Transverse colon (tissue), 4 donors: ENCODE results near the gene LCK. TPM values are rescaled to one million over a fixed set of nuclear protein-coding genes. Genes with fewer than 3 reads are reported as not detected.

ENCODE experiments used
- DNase-seq: peaks from one replicate; pipeline ENCODE4 v3.0.0-alpha.2; 2019
- H3K27ac ChIP-seq, 4 donors: fragments of 200-600 bp; sonication (generic); 2 replicates each; pipeline ENCODE4 v1.5.1; 2016 to 2018; ENCODE audit warnings: inconsistent platforms in 4 of 4
- H3K27me3 ChIP-seq: fragments of 200-600 bp; sonication (generic); 2 replicates; pipeline ENCODE4 v1.5.1; 2017; ENCODE audit warnings: inconsistent platforms
- H3K36me3 ChIP-seq, 4 donors: fragments of 200-600 bp; sonication (generic); 2 replicates each; pipeline ENCODE4 v1.5.1; 2017 to 2019; ENCODE audit warnings: inconsistent platforms in 4 of 4
- H3K4me1 ChIP-seq, 4 donors: fragments of 200-600 bp; sonication (generic); 2 replicates each; pipeline ENCODE4 v1.5.1; 2017 to 2020; ENCODE audit warnings: inconsistent platforms in 4 of 4
- H3K4me3 ChIP-seq, 4 donors: fragments of 200-600 bp; sonication (generic); 1 replicate in 1 of 4; 2 replicates in 3 of 4; pipeline versions ENCODE4 v1.5.1 to v1.6.1; 2017 to 2019; ENCODE audit warnings: inconsistent platforms in 4 of 4
- H3K9me3 ChIP-seq, 2 donors: fragments of 200-600 bp; sonication (generic); 2 replicates each; pipeline ENCODE4 v1.5.1; 2017 to 2019; ENCODE audit warnings: inconsistent platforms in 2 of 2
- EP300 ChIP-seq: sonication (generic); formaldehyde crosslinking; IDR thresholded peaks from one replicate; pipeline ENCODE4 v1.6.1; 2017; ENCODE audit warnings: antibody characterized with exemption, low read depth
- POLR2A ChIP-seq: fragments of 450-650 bp; IDR thresholded peaks from one replicate; pipeline ENCODE4 v1.6.1; 2016; ENCODE audit warnings: antibody characterized with exemption, mild to moderate bottlenecking, moderate library complexity
- POLR2AphosphoS5 ChIP-seq, 3 donors: sonication (generic); formaldehyde crosslinking; IDR thresholded peaks; one replicate each; pipeline ENCODE4 v1.6.1; 2016; ENCODE audit warnings: antibody characterized with exemption in 3 of 3
- WGBS, 2 donors: methylation state at CpG; one replicate each; pipeline ENCODE4 v1.1.5; 2018; ENCODE audit warnings: low coverage in 1 of 2; 5-methylcytosine and 5-hydroxymethylcytosine counted together
- in situ Hi-C, 4 donors: fragments of 200-750 bp; cut with MboI; loops; one replicate each; pipeline versions ENCODE4 v1.15.0 to v1.15.1; 2017; ENCODE audit warnings: low sequenced_read_pairs in 3 of 4, low pct_ligation_motif_present in 1 of 4, low pct_unique_long_range_greater_than_20kb in 1 of 4
- intact Hi-C: fragments of 100-400 bp; cut with DNase I; formaldehyde crosslinking; loops from one replicate; pipeline ENCODE4 v1.15.1; 2023; ENCODE audit warnings: low total_unique reads
- total RNA-seq, 4 donors: library from RNA; depleted of rRNA; stranded (reverse); fragments of >200 nt; gene quantifications; one replicate each; pipeline ENCODE4 v1.1.0, GENCODE V29; 2016
- TF ChIP-seq, protein P1 (sequence below), 5 experiments: fragments of 200-600 bp in 3 of 5; fragments of 450-650 bp in 2 of 5; sonication (generic) in 3 of 5; IDR thresholded peaks; 1 replicate in 2 of 5; 2 replicates in 3 of 5; pipeline ENCODE4 v1.5.1; 2016 to 2017; ENCODE audit warnings: antibody characterized with exemption in 5 of 5, inconsistent platforms in 3 of 5, mild to moderate bottlenecking in 2 of 5, moderate library complexity in 1 of 5

Gene LCK
- total RNA-seq, 4 donors from 2014 or later, result 4.5 to 12.3 (median 8.7) TPM; not detected in 1

DNA sequence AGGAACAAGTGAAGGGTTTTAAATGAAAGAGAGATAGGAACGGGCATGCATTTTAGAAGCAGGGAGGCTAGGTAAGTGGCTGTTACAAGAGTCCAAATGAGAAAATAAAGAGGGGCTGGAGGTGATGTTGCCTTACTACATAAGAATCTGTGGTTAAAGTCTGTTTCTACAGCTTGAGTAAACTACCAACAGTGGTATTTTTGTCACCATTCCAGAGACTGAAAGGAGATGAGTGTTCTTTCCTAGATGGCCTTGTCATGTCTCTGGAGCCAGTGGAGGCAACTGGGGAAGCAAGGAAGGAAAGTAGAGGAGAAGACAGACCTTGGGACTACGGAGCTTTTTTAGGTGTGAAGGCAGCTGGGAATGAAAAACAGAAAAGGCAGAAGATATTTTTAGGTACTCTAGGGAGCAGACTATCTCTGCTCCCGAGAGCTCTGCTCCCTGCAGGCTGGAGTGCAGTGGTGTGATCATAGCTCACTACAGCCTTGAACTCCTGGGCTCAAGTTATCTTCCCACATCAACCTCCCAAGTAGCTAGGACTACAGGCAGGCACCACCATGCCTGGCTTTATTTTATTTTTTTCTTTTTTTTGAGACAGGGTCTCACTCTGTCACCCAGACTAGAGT lies 53.0 kb downstream of the LCK start:
- no peaks in the 10 kb centered on the region for H3K27me3 ChIP-seq
- WGBS, 2 donors, result 88 to 94% methylated on average over 3 of the region's 3 CpGs
- peaks cover 0 to 32% (median 14%) of the 10 kb centered on the region in 4 donors for H3K4me1 ChIP-seq
- intact Hi-C loops, result no loop called here
- TF ChIP-seq, protein P1, sequence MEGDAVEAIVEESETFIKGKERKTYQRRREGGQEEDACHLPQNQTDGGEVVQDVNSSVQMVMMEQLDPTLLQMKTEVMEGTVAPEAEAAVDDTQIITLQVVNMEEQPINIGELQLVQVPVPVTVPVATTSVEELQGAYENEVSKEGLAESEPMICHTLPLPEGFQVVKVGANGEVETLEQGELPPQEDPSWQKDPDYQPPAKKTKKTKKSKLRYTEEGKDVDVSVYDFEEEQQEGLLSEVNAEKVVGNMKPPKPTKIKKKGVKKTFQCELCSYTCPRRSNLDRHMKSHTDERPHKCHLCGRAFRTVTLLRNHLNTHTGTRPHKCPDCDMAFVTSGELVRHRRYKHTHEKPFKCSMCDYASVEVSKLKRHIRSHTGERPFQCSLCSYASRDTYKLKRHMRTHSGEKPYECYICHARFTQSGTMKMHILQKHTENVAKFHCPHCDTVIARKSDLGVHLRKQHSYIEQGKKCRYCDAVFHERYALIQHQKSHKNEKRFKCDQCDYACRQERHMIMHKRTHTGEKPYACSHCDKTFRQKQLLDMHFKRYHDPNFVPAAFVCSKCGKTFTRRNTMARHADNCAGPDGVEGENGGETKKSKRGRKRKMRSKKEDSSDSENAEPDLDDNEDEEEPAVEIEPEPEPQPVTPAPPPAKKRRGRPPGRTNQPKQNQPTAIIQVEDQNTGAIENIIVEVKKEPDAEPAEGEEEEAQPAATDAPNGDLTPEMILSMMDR (IDR thresholded peaks at IDR 0.05), result no peak
- TF ChIP-seq EP300 (no peak), POLR2A (no peak), POLR2AphosphoS5 (IDR thresholded peaks at IDR 0.05) (no peak)
- H3K9me3 ChIP-seq, result no peaks in the 10 kb centered on the region
- no peak overlapping the region for H3K4me3 ChIP-seq
- peaks cover 0 to 37% (median 17%) of the 10 kb centered on the region in 4 donors for H3K36me3 ChIP-seq
- in situ Hi-C loops, result no loop called here
- H3K27ac ChIP-seq, result no peak overlapping the region
- DNase-seq, result no peak

DNA sequence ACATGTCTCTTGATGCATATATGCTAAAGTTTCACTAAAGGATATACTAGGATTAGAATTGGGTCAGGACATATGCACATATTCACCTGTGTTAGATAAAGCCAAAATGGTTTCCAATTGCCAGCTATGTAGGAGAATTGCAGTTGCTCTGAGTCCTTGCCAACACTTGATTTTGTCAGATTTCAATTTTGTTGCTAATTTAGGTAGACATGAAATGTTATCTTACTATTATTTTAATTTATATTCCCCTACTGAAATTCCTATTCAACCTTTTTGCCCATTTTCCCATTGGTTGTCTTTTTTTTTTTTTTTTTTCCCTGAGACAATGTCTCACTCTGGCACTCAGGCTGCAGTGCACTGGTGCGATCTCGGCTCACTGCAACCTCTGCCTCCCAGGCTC lies 54.2 kb downstream of the LCK start:
- peaks cover 0 to 37% (median 17%) of the 10 kb centered on the region in 4 donors for H3K36me3 ChIP-seq
- WGBS, 2 donors, result 95 to 100% methylated on average over 2 of the region's 2 CpGs
- TF ChIP-seq POLR2A (no peak), EP300 (no peak), POLR2AphosphoS5 (IDR thresholded peaks at IDR 0.05) (no peak)
- TF ChIP-seq, protein P1 (IDR thresholded peaks at IDR 0.05), result no peak
- intact Hi-C loops, result no loop called here
- no peaks in the 10 kb centered on the region for H3K9me3 ChIP-seq
- H3K4me1 ChIP-seq, result peaks cover 0 to 35% (median 24%) of the 10 kb centered on the region in 4 donors
- no peaks in the 10 kb centered on the region for H3K27me3 ChIP-seq
- DNase-seq, result no peak
- in situ Hi-C loops, result no loop called here
- no peak overlapping the region for H3K27ac ChIP-seq
- no peak overlapping the region for H3K4me3 ChIP-seq

DNA sequence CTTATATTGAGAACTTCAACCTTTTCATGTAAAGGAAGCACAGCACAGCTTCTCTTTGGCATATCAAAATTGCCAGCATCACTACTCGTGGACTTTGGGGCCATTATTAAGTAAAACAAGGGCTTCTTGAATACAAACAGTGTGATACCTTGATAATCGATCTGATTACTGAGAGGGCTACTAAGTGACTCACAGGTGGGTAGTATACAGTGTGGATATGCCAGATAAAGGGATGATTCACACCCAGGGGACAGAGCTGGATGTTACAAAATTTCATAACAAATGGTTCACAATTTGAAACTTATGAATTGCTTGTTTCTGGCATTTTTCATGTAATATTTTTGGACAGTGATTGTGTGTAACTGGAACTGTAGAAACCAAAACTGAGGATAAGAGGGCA lies 56.3 kb downstream of the LCK start:
- in situ Hi-C loops (no loop called here), intact Hi-C loops (no loop called here)
- TF ChIP-seq EP300, result no peak
- TF ChIP-seq POLR2AphosphoS5 (IDR thresholded peaks at IDR 0.05), result no peak
- 56% methylated on average over 2 of the region's 2 CpGs; no CpG with 5 or more reads in 1 of the 2 donors for WGBS, 2 donors
- Histone ChIP-seq H3K4me3 (no peak overlapping the region), H3K4me1 (peaks cover 4 to 50% (median 24%) of the 10 kb centered on the region in 4 donors), H3K36me3 (peaks cover 0 to 37% (median 17%) of the 10 kb centered on the region in 4 donors), H3K27me3 (no peaks in the 10 kb centered on the region), H3K27ac (no peak overlapping the region), H3K9me3 (no peaks in the 10 kb centered on the region)
- DNase-seq, result no peak

DNA sequence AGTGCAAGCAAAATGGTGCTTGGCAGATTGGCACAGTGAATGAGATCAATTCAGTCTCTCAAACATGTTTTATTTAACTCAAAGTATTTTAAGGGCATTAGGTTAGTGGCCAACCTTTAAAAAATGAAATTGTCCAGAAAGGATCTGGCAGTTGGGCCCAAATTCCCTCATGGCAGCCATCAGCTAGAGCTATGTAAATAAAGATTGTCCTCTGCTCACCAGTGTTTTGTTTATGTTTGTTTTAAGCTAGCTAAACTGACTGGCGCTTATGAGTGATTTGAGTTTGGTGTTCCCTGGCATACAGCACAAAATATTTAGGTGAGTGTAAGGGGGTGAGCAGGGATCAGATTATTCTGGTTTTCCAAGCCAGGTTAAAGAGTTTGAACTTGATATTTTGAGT lies 58.9 kb downstream of the LCK start:
- intact Hi-C loops, result no loop called here
- peaks cover 4 to 53% (median 24%) of the 10 kb centered on the region in 4 donors for H3K4me1 ChIP-seq
- peak overlapping the region in 1 of 4 donors; percentile 76 for H3K27ac ChIP-seq
- no peaks in the 10 kb centered on the region for H3K27me3 ChIP-seq
- WGBS, 2 donors, result 63% methylated on average over 1 of the region's 1 CpG; no CpG with 5 or more reads in 1 of the 2 donors
- TF ChIP-seq POLR2A (no peak), EP300 (no peak), POLR2AphosphoS5 (IDR thresholded peaks at IDR 0.05) (no peak)
- TF ChIP-seq, protein P1 (IDR thresholded peaks at IDR 0.05), result no peak
- no peaks in the 10 kb centered on the region for H3K9me3 ChIP-seq
- in situ Hi-C loops, result no loop called here
- H3K4me3 ChIP-seq, result no peak overlapping the region
- H3K36me3 ChIP-seq, result peaks cover 0 to 18% (median 5%) of the 10 kb centered on the region in 4 donors
- DNase-seq, result no peak
